Transverse colon (tissue), 4 donors: ENCODE measurements around the gene TCFL5.

Source experiments
- CTCF ChIP-seq, 5 experiments: fragments of 200-600 bp in 3 of 5; fragments of 450-650 bp in 2 of 5; sonication (generic) in 3 of 5; IDR thresholded peaks; 1 replicate in 2 of 5; 2 replicates in 3 of 5; pipeline ENCODE4 v1.5.1; 2016 to 2017; ENCODE audit warnings: antibody characterized with exemption in 5 of 5, inconsistent platforms in 3 of 5, mild to moderate bottlenecking in 2 of 5, moderate library complexity in 1 of 5
- POLR2A ChIP-seq: fragments of 450-650 bp; IDR thresholded peaks from one replicate; pipeline ENCODE4 v1.6.1; 2016; ENCODE audit warnings: antibody characterized with exemption, mild to moderate bottlenecking, moderate library complexity
- POLR2AphosphoS5 ChIP-seq, 3 donors: sonication (generic); formaldehyde crosslinking; IDR thresholded peaks; one replicate each; pipeline ENCODE4 v1.6.1; 2016; ENCODE audit warnings: antibody characterized with exemption in 3 of 3

- TF ChIP-seq POLR2AphosphoS5 (IDR thresholded peaks at IDR 0.05) = peak in 1 of 3 donors; percentile 12
- TF ChIP-seq POLR2A = peak; percentile 42
- TF ChIP-seq CTCF (IDR thresholded peaks at IDR 0.05) = peak in 2 of 5 experiments; percentile 14 to 35
Measured at GRCh38 chr20:62797671-62798532, 63.7 kb downstream of the TCFL5 start.
